Lung microvascular endothelial cell (primary cell): ENCODE results near the gene OR11G2. TPM values are rescaled to one million over a fixed set of nuclear protein-coding genes. Genes with fewer than 3 reads are reported as not detected.
"Not testable (repeated sequence)": the region's sequence is repeated elsewhere in the genome, so short reads cannot be mapped to it uniquely, and the experiment has no call there.

Experiments
- DNase-seq, 2 donors: peaks; one replicate each; pipeline versions ENCODE4 v3.0.0 to v3.0.0-alpha.2; 2010; ENCODE audit warnings: low read depth in 2 of 2
- total RNA-seq: library from RNA; depleted of rRNA; stranded (reverse); fragments of >200 nt; gene quantifications from 2 replicates; pipeline ENCODE4 v1.2.1, GENCODE V29; 2014

Gene OR11G2, protein sequence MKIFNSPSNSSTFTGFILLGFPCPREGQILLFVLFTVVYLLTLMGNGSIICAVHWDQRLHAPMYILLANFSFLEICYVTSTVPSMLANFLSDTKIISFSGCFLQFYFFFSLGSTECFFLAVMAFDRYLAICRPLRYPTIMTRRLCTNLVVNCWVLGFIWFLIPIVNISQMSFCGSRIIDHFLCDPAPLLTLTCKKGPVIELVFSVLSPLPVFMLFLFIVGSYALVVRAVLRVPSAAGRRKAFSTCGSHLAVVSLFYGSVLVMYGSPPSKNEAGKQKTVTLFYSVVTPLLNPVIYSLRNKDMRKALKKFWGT
- not detected in 2 replicates for total RNA-seq

DNA sequence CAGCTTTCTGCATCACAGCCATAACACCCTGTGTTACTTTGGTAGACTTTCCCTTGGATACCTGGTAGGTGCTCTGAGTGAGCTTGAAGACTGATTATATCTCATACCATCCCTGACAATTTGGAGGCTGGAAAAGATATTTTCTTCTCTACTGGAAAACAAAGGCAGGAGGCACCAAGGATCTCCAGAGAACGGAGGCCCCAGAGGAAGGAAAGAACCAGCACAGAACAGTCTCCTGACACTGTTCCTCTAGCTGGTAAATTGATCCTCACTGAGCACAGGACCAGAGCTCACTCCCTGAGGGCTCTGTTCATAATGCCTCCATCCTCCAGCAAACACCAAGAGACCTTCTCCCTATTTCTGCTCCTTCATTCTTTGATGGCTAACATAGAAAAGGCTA, at the start of gene OR11G2:
OR11G2 (plus strand) TSS at position 301 of the 400 bp plus-strand sequence. CDS start 6,542 bp downstream, outside the sequence.
- DNase-seq: no peak

DNA sequence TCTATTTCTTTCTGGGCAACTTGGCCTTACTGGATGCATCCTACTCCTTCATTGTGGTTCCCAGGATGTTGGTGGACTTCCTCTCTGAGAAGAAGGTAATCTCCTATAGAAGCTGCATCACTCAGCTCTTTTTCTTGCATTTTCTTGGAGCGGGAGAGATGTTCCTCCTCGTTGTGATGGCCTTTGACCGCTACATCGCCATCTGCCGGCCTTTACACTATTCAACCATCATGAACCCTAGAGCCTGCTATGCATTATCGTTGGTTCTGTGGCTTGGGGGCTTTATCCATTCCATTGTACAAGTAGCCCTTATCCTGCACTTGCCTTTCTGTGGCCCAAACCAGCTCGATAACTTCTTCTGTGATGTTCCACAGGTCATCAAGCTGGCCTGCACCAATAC, 46.8 kb upstream of the OR11G2 start:
- DNase-seq: no peak

DNA sequence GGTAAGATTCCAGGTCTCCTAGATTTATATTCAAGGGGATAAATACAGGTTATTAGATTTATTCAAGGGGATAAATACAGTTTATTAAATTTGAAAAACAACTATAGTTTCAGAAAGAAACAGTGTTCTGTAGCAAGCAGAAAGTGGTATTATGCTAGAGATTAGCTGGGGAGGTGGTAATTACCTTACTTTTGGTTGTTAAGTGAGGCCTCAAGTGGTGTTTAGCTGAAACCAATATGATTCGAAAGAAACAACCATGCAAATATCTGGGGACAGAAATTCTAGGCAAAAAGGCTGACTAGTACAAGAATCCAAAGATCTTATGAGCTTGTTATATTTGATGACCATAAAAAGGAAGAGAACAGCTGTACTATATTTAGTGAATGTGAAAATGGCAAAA, 45.9 kb upstream of the OR11G2 start:
- no peak for DNase-seq

DNA sequence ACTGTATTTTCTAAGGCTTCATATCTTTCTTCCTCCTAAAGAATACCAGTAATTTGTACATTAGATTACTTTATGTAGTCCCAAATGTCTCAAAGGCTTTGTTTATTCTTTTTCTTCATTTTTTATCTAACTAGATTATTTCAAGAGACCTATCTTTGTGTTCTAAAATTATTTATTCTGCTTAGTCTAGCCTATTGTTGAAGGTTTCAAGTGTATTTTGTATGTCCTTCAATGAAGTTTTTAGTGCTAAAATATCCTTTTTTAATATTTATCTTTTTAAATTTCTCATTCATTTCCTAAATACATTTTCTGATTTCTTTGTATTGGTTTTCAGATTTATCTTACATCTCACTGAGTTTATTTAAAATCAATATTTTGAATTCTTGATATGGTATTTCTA, 26.2 kb upstream of the OR11G2 start:
- no peak for DNase-seq

DNA sequence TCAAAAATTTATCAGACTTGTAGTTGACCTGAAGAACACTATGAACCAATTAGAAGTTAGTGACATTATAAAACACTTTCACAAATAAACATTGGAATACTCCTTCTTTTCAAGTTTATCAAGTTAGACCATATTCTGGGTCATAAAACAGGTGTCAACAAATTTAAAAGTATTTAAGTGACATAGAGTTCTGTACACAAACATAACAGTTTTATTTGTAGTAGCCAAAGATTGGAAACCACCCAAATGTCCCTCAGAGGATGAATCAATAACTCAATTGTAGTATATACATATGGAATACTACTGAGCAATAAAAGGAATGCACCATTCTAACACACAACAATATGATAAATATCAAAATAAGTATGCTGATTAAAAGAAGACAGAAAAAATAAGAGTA, 23.6 kb upstream of the OR11G2 start:
- no peak for DNase-seq

DNA sequence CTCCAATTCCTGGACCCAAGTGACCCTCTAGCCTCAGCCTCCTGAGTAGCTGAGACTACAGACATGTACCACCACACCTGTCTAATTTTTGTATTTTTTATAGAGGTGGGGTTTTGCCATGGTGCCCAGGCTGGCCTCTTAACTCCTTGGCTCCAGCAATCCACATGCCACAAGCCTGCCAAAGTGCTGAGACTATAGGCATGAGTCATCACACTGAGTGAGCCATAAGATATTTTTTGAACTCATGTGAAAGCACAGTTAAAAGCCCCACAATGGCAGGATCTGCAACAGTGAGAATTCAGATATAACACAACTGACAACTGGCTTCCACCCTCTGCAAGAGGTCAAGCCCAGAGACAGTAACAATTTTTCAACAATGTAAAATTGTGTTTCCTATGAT, 20.8 kb upstream of the OR11G2 start:
- DNase-seq: peak in 1 of 2 donors; percentile 5

DNA sequence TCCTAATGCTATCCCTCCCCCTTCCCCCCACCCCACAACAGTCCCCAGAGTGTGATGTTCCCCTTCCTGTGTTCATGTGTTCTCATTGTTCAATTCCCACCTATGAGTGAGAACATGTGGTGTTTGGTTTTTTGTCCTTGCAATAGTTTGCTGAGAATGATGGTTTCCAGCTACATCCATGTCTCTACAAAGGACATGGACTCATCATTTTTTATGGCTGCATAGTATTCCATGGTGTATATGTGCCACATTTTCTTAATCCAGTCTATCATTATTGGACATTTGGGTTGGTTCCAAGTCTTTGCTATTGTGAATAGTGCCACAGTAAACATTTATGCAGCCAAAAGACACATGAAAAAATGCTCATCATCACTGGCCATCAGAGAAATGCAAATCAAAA, 16.5 kb upstream of the OR11G2 start:
- DNase-seq: not testable (repeated sequence)

DNA sequence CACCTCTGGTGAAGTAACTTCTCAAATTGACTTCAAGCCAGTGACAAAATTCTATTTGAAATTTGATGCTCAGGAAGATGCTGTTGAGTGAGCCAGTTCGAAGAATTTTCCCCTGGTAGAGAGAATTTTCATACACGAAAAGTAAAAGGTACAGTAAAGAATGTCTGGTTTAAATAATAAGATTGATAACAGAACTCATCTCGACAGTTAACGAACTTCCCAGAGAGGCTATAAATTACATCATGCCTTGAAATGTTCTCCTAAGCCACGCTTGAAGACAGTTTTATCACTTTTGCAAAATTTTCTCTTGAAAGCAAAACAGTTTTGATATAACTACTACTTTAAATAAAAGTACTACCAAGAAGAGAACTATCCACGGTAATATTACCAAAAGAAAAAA, 14.4 kb upstream of the OR11G2 start:
- no peak for DNase-seq

DNA sequence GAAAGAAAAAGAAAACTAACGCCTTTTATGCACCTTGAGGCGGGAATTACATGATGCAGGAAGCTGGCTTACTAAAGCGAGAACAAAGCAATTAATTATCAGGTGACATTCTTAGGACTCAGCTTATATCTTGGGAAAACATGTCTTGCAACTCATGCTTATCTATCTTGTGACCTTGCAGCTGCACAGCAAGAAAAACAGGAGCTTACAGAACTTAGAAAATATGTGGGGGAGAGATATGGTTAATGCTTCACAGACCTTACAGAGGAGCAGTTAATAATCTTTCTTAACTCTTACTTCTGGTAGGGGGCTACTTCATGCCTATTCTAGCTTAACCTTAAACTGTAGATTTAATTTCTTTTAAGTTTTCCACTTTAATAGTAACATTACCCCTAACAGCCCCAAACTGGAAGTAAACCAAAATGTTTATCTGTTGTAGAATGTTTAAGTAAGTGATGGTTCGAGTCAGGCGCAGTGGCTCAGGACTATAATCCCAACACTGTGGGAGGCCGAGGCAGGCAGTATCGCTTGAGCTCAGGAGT, 13.2 kb upstream of the OR11G2 start:
- DNase-seq: no peak

DNA sequence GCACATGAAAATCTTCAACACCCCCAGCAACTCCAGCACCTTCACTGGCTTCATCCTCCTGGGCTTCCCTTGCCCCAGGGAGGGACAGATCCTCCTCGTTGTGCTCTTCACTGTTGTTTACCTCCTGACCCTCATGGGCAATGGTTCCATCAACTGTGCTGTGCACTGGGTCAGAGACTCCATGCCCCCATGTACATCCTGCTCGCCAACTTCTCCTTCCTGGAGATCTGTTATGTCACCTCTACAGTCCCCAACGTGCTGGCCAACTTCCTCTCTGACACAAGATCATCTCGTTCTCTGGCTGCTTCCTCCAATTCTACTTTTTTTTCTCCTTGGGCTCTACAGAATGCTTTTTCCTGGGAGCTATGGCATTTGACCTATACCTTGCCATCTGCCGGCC, 11.5 kb upstream of the OR11G2 start:
- DNase-seq: no peak

DNA sequence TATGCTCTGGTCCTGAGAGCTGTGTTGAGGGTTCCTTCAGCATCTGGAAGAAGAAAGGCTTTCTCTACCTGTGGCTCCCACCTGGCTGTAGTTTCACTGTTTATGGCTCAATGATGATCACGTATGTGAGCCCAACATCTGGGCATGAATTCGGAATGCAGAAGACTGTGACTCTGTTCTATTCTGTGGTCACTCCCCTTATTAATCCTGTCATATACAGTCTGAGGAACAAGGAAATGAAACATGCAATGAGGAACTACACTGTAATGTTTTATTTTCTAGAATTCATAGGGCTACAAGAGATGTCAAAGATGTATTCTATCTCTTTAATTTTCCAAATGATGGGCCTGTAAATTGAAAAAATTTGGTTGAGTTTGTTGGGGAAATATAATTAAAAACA, 10.8 kb upstream of the OR11G2 start:
- no peak for DNase-seq

DNA sequence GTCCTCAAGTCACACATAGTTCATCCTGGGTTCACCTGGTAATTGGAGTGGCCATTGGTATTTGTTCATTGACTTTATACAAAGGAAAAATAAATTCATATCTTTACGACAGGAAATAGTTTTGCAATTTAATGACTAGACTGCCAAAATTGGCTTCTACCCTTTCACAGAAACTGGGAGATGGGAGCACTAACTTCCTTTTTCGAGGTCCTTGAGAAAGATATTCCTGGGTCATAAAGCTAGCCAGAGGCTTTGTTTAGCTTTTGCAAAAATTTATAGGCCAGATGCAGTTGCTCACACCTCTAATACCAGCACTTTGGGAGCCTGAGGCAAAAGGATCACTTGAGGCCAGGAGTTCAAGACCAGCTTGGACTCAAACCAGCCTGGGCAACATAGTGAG, 10.2 kb upstream of the OR11G2 start:
- DNase-seq: no peak

DNA sequence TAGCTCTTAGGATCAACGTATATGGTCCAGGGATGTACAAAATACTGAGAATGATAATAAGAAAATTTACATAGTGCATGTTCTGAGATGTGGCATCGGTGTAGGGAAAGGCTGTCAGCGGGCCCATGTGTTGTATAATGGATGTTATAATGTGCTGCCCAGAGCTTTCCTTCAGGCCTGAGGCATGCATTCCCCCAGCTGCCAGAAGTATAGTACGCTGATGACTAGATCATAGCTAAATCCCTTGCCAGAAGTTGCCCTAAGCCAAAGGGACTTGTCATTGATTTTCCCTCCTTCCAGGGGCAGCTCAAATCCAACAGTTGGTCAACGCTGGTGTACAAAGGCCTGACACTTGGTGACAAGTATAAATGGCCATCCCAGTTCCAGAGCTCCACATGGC, 6.5 kb upstream of the OR11G2 start:
- DNase-seq: no peak

DNA sequence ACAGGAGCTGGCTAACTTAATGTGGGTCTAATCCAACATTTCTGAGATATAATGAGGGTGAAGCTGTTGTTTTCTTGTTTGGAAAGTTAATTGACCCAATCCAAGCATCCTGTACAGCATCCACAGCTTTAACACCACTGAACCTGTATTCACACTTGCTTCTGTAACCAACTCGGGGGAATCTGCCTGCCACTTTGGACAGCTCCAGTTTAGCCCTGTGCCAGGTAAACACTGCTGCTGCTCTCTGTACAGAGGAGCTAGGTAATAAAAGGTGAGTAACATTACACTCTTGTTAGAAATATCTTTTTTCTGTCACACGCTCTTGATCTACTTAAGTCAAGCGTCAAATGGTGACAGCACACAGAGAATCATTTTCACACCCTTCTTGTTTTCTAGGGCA, 700 bp downstream of the OR11G2 start:
- no peak for DNase-seq

DNA sequence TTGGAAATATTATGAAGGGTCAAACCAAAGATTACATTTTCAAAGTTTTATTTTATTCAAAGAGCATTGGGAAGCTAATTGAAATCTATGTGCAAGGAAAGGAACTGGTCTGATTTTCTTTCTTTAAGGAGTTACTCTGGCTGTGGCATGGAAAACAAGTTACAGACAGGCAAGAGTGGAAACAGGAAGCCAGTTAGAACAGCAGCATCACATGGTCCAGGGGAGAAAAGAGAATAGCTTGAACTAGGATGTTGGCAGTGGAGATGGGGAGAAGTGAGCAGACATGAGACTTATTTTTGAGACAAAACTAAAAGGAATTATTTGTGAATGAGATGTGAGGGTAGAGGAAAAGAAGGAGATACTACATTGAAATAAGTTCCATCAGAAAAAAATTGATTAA, 3.4 kb downstream of the OR11G2 start:
- no peak for DNase-seq

DNA sequence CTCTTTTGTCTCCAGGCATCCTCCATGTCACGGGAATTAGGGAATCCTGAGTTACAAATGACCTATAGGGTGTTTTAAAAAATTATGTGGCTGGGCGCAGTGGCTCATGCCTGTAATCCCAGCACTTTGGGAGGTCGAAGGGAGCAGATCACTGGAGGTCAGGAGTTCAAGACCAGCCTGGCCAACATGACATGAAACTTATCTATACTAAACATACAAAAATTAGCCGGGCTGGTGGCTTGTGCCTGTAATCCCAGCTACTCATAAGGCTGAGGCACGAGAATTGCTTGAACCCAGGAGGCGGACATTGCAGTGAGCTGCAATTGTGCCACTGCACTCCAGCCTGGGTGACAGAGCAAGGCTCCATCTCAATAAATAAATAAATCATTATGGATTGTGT, 4.5 kb downstream of the OR11G2 start:
- not testable (repeated sequence) for DNase-seq

DNA sequence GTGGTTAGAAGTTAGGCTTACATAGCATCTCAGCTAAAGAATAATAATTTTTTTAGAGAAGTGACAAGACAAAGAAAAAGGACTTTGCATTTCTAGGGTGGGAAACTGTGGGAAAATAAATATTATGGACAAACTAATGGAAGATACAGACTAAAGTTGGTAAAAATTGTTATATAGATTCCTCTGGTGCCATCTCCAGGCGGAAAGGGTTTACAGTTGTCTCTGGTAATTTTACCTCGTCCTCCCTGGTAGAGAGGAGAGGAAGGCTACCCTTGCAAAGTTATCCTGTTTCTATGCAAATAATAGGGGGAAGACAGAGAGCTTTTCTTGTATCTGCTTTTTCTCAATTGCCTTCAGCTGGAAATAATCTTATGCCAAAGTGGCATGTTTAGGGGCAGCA, 5.2 kb downstream of the OR11G2 start:
- DNase-seq: no peak

DNA sequence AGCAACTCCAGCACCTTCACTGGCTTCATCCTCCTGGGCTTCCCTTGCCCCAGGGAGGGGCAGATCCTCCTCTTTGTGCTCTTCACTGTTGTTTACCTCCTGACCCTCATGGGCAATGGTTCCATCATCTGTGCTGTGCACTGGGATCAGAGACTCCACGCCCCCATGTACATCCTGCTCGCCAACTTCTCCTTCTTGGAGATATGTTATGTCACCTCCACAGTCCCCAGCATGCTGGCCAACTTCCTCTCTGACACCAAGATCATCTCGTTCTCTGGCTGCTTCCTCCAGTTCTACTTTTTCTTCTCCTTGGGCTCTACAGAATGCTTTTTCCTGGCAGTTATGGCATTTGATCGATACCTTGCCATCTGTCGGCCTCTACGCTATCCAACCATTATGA, 6.8 kb downstream of the OR11G2 start:
- no peak for DNase-seq

DNA sequence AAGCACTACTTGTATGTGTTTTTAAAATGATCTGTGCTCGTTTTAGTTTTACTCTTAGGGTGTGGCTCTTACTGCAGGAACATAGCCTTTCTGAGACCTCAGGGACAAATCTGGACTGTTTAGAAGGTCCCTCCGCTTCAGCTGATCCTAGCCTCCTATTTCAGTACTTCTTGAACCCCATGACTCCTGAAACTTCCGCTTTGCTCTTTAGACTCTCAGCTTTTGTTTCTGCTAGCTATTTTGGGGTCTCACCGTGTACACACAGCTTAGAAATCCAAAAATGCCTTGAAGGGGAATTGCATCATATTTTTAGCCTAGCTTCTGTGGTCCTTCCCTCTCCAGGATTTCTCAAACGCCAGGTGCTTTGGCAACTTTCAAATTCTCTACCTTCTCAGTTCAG, 8.3 kb downstream of the OR11G2 start:
- DNase-seq: no peak

DNA sequence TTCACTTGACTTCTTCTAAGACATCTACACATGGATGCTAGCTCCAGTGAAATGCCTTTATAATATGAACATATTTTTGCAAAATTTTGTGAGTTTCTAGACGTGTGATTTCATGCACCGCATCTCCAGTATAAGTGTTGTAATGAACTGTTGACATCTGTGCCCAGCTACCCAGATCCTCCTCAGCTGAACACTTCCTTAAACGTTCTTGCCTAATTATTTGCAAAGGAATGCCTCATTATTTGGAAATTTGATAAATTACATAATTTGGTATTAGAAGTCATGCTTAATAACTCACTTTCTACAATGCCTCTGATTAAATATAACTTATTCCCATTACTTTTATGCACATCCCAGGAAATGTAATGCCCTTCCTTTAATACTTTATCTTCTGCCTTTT, 14.0 kb downstream of the OR11G2 start:
- DNase-seq: no peak

DNA sequence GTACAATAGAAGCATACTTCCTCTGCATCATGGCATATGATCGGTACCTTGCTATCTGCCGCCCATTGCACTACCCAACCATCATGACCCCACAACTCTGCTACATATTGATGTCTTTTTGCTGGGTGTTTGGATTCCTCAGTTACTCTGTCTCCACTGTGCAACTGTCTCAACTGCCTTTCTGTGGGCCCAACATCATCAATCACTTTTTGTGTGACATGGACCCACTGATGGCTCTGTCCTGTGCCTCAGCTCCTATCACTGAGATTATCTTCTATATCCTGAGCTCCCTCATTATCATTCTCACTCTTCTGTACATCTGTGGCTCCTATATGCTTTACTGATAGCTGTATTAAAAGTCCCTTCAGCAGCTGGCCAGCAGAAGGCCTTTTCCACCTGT, 18.9 kb downstream of the OR11G2 start:
- no peak for DNase-seq

DNA sequence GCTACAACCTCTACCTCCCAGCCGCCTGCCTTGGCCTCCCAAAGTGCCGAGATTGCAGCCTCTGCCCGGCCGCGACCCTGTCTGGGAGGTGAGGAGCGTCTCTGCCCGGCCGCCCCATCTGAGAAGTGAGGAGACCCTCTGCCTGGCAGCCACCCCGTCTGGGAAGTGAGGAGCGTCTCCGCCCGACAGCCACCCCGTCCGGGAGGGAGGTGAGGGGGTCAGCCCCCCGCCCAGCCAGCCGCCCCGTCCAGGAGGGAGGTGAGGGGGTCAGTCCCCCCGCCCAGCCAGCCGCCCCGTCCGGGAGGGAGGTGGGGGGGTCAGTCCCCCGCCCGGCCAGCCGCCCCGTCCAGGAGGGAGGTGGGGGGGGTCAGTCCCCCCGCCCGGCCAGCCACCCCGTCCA, 21.7 kb downstream of the OR11G2 start:
- DNase-seq: not testable (repeated sequence)

DNA sequence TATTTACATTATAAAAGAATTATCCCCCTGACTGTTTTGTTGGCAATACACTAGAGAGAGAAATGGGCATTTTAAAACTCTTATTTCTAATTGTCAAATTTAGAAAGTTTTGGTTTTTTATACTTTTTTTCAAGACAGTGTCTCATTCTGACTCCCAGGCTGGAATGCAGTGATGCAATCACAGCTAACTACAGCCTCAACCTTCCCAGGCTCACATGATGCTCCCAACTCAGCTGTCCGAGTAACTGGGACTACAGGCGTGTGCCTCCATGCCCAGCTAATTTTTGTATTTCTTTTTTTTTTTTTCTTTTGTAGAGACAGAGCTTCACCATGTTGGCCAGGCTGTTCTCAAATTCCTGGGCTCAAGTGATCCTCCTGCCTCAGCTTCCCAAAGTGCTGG, 24.5 kb downstream of the OR11G2 start:
- no peak for DNase-seq

DNA sequence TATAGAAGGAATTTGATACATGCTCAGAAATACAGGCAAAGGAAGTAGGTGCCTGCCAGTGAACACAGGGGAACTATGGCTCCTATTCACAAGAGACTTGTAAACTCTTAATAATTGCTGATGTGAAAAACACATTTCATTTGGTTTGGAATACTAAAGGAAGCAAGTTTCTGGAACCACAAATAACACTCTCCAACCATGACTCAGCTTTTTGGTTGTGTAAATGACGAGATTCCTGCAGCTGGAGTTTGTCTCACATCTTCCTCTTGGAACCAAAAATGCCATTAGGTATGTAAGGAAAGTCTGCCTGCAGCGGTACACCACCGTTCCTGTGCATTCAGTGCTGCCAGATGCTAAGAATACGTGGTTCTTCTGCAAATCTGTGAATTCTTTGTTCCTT, 28.3 kb downstream of the OR11G2 start:
- DNase-seq: peak in 1 of 2 donors; percentile 1
